ENCODE measurements around the gene RXRG. TPM values are rescaled to one million over a fixed set of nuclear protein-coding genes. Genes with fewer than 3 reads are reported as not detected.

The RXRG gene
- total and polyA plus RNA-seq, 2 experiments from 2014 or later = 285 to 296 TPM

- Histone ChIP-seq H3K4me3 (no peak overlapping the region), H3K9me3 (ENCODE audit: low read depth) (no peaks in the 10 kb centered on the region)
- no peak for DNase-seq (ENCODE audit: low read depth in 1 of 2, low spot score in 1 of 2)
Observed at GRCh38 chr1:165354739-165355138, 90.2 kb downstream of the RXRG start.

GRCh38 chr1:165353731-165354671 is 90.9 kb downstream of the RXRG start:
- H3K27me3 ChIP-seq = peaks cover 100% of the 10 kb centered on the region
- no peak overlapping the region for H3K27ac ChIP-seq
- DNase-seq (ENCODE audit: low read depth in 1 of 2, low spot score in 1 of 2) = peak in 1 of 2 donors; percentile 34
- TF ChIP-seq CTCF (IDR thresholded peaks at IDR 0.05; ENCODE audit: low read depth, low read length) = no peak
- H3K36me3 ChIP-seq = no peaks in the 10 kb centered on the region
- peak overlapping the region; percentile 0 for H3K4me3 ChIP-seq
- H3K4me1 ChIP-seq (ENCODE audit: low read depth) = peaks cover 29% of the 10 kb centered on the region
- H3K9me3 ChIP-seq (ENCODE audit: low read depth) = no peaks in the 10 kb centered on the region

More at GRCh38 chr1:165354739-165355138, 90.2 kb downstream of the RXRG start:
- Histone ChIP-seq H3K4me1 (ENCODE audit: low read depth) (peaks cover 29% of the 10 kb centered on the region), H3K27ac (no peak overlapping the region), H3K27me3 (peaks cover 100% of the 10 kb centered on the region), H3K36me3 (no peaks in the 10 kb centered on the region)
- TF ChIP-seq CTCF (IDR thresholded peaks at IDR 0.05; ENCODE audit: low read depth, low read length) = no peak

- H3K9me3 ChIP-seq (ENCODE audit: low read depth) = no peaks in the 10 kb centered on the region
- H3K27ac ChIP-seq = no peak overlapping the region
- H3K27me3 ChIP-seq = peaks cover 99% of the 10 kb centered on the region
- no peaks in the 10 kb centered on the region for H3K36me3 ChIP-seq
- H3K4me3 ChIP-seq = peak overlapping the region; percentile 7
- peak in 1 of 2 donors; percentile 48 for DNase-seq (ENCODE audit: low read depth in 1 of 2, low spot score in 1 of 2)
- H3K4me1 ChIP-seq (ENCODE audit: low read depth) = peaks cover 29% of the 10 kb centered on the region
- TF ChIP-seq CTCF (IDR thresholded peaks at IDR 0.05; ENCODE audit: low read depth, low read length) = no peak
Observed at GRCh38 chr1:165352442-165353293, 92.3 kb downstream of the RXRG start.

- peak overlapping the region; percentile 7 for H3K4me3 ChIP-seq
- H3K4me1 ChIP-seq (ENCODE audit: low read depth) = peaks cover 29% of the 10 kb centered on the region
- H3K27ac ChIP-seq = no peak overlapping the region
- no peaks in the 10 kb centered on the region for H3K36me3 ChIP-seq
- H3K27me3 ChIP-seq = peaks cover 99% of the 10 kb centered on the region
- no peak for TF ChIP-seq CTCF (IDR thresholded peaks at IDR 0.05; ENCODE audit: low read depth, low read length)
- DNase-seq (ENCODE audit: low read depth in 1 of 2, low spot score in 1 of 2) = no peak
- no peaks in the 10 kb centered on the region for H3K9me3 ChIP-seq (ENCODE audit: low read depth)
Observed at GRCh38 chr1:165351863-165352441, 93.0 kb downstream of the RXRG start.

Other genes with a start within 250 kb of the RXRG start
- not detected in 2 replicates for gene LMX1A, start 88.4 kb downstream of the RXRG start, total RNA-seq
- gene LMX1A, start 88.4 kb downstream of the RXRG start, polyA plus RNA-seq = not detected in 2 replicates
- gene LRRC52, start 98.9 kb upstream of the RXRG start, total RNA-seq = 0.77 TPM in 1 of 2 replicates, not detected in the other
- 0.20 TPM in 1 of 2 replicates, not detected in the other for gene LRRC52, start 98.9 kb upstream of the RXRG start, polyA plus RNA-seq
- gene MGST3, start 186.1 kb upstream of the RXRG start, total RNA-seq = 284 and 358 TPM in 2 replicates
- gene MGST3, start 186.1 kb upstream of the RXRG start, polyA plus RNA-seq = 930 and 972 TPM in 2 replicates

All from cardiac muscle cell (in vitro differentiated cells and primary cell).